Neuronal stem cell (in vitro differentiated cells): Measurements from ENCODE around the gene ALPL.
A peak's percentile ranks its signal among the peaks of the same experiment; 100 is the strongest.

Experiments used
- DNase-seq: peaks from one replicate; pipeline ENCODE4 v3.0.0-alpha.2; 2013; ENCODE audit warnings: low spot score
- H2AFZ ChIP-seq: one replicate; pipeline ENCODE4 v1.6.1; 2013; ENCODE audit warnings: mild to moderate bottlenecking, low read length, inconsistent platforms
- H2AK5ac ChIP-seq: 2 replicates; pipeline ENCODE4 v1.6.1; 2013; ENCODE audit warnings: low read depth, mild to moderate bottlenecking, inconsistent platforms, low read length, moderate library complexity, mixed read lengths
- H2BK120ac ChIP-seq: 2 replicates; pipeline ENCODE4 v1.6.1; 2013; ENCODE audit warnings: low read depth, mild to moderate bottlenecking, inconsistent platforms, low read length, moderate library complexity, mixed read lengths
- H2BK12ac ChIP-seq: one replicate; pipeline ENCODE4 v1.6.1; 2013; ENCODE audit warnings: low read length, inconsistent platforms
- H2BK15ac ChIP-seq: 2 replicates; pipeline ENCODE4 v1.6.1; 2013; ENCODE audit warnings: mild to moderate bottlenecking, low read length, inconsistent platforms, mixed read lengths
- H2BK5ac ChIP-seq: one replicate; pipeline ENCODE4 v1.6.1; 2013; ENCODE audit warnings: inconsistent platforms, mild to moderate bottlenecking, low read length, moderate library complexity
- H3K14ac ChIP-seq: one replicate; pipeline ENCODE4 v1.6.1; 2013; ENCODE audit warnings: low read length, inconsistent platforms
- H3K18ac ChIP-seq: 2 replicates; pipeline ENCODE4 v1.6.1; 2013; ENCODE audit warnings: low read length, inconsistent platforms
- H3K23ac ChIP-seq: 2 replicates; pipeline ENCODE4 v1.6.1; 2013; ENCODE audit warnings: low read depth, mild to moderate bottlenecking, mixed read lengths, low read length, inconsistent platforms; ENCODE audit not compliant: poor library complexity
- H3K27ac ChIP-seq: replicated peaks from 3 replicates; pipeline ENCODE4 v1.5.1; 2013; ENCODE audit warnings: low read length, inconsistent platforms
- H3K27me3 ChIP-seq, 3 experiments: 2 replicates each; pipeline ENCODE4 v1.6.1; 2013; ENCODE audit warnings: low read length in 3 of 3, mild to moderate bottlenecking in 2 of 3, inconsistent platforms in 1 of 3, low read depth in 1 of 3, mixed read lengths in 1 of 3, moderate library complexity in 1 of 3; ENCODE audit not compliant: control insufficient read depth in 3 of 3, insufficient read depth in 3 of 3
- H3K36me3 ChIP-seq, 2 donors: replicated peaks in 1 of 2; 2 replicates each; pipeline ENCODE4 v1.6.1; 2013; ENCODE audit warnings: low read length in 2 of 2; ENCODE audit not compliant: control insufficient read depth in 2 of 2, insufficient read depth in 2 of 2
- H3K4ac ChIP-seq: 2 replicates; pipeline ENCODE4 v1.6.1; 2013; ENCODE audit warnings: inconsistent platforms, mild to moderate bottlenecking, low read length, moderate library complexity
- H3K4me1 ChIP-seq, 2 donors: 1 replicate in 1 of 2; 2 replicates in 1 of 2; pipeline ENCODE4 v1.6.1; 2013; ENCODE audit warnings: low read length in 2 of 2, low read depth in 1 of 2; ENCODE audit not compliant: control insufficient read depth in 2 of 2, insufficient read depth in 1 of 2
- H3K4me2 ChIP-seq: one replicate; pipeline ENCODE4 v1.6.1; 2013; ENCODE audit warnings: mild to moderate bottlenecking, low read length, inconsistent platforms; ENCODE audit not compliant: insufficient read depth, poor library complexity, severe bottlenecking
- H3K4me3 ChIP-seq, 2 donors: 2 replicates each; pipeline ENCODE4 v1.5.1; 2013; ENCODE audit warnings: low read length in 2 of 2, mild to moderate bottlenecking in 2 of 2, inconsistent platforms in 1 of 2, moderate library complexity in 1 of 2
- H3K79me1 ChIP-seq: one replicate; pipeline ENCODE4 v1.6.1; 2013; ENCODE audit warnings: low read depth, mild to moderate bottlenecking, inconsistent platforms, low read length, moderate library complexity
- H3K9ac ChIP-seq: one replicate; pipeline ENCODE4 v1.6.1; 2013; ENCODE audit warnings: mild to moderate bottlenecking, low read depth, low read length, inconsistent platforms; ENCODE audit not compliant: poor library complexity
- H3K9me3 ChIP-seq, 2 donors: replicated peaks in 1 of 2; 2 replicates each; pipeline versions ENCODE3 to v1.6.1; 2013; ENCODE audit warnings: low read length in 2 of 2, mild to moderate bottlenecking in 2 of 2, inconsistent platforms in 1 of 2, low read depth in 1 of 2, mixed read lengths in 1 of 2, moderate library complexity in 1 of 2; ENCODE audit not compliant: control insufficient read depth in 2 of 2, insufficient read depth in 1 of 2
- H4K8ac ChIP-seq: one replicate; pipeline ENCODE4 v1.6.1; 2013; ENCODE audit warnings: low read depth, mild to moderate bottlenecking, inconsistent platforms, low read length, moderate library complexity
- H4K91ac ChIP-seq: one replicate; pipeline ENCODE4 v1.6.1; 2013; ENCODE audit warnings: low read length, low read depth, mild to moderate bottlenecking, inconsistent platforms; ENCODE audit not compliant: poor library complexity
- WGBS, 2 donors: extraction: QIAGEN DNeasy Blood & Tissue Kit; methylation state at CpG; one replicate each; pipeline ENCODE4 v1.1.7; 2013; ENCODE audit warnings: missing lambda C conversion rate in 2 of 2, mixed read lengths in 1 of 2; ENCODE audit not compliant: insufficient read length in 2 of 2, insufficient replicate concordance in 1 of 2; ENCODE audit errors: extremely low coverage in 2 of 2; 5-methylcytosine and 5-hydroxymethylcytosine counted together

The ALPL gene

DNA sequence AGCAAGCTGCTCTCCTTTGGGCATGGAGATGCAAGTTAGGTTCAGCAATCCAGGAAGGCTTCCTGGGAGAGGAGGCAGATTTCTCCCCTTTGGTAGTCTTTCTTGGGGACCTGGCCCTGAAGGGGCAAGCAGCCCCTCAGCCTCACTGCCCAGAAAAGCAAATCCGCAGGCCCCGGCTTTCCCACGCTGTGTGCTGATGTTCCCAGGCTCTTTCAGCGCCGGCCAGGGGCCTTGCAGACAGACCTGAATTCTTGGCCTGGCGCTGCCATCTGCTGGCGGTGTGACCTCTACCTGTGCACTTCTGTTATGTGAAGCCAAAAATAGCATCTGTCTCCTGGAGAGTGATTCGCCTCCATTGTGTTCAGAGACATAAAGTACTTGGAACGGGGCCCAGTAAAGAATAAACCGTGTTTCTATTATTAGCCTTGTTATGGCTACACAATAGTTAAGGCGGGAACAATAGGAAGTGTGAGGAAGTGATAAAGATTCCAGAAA, 64.8 kb downstream of the ALPL start:
- H3K4me1 ChIP-seq: peaks cover 15 to 19% of the 10 kb centered on the region in 2 donors
- peak overlapping the region; percentile 80 for H3K27ac ChIP-seq
- no peak overlapping the region for H3K18ac ChIP-seq
- H3K14ac ChIP-seq: no peak overlapping the region
- H3K4me2 ChIP-seq: peak overlapping the region; percentile 27
- H2BK15ac ChIP-seq: no peak overlapping the region
- H4K91ac ChIP-seq: no peak overlapping the region
- H3K4ac ChIP-seq: no peak overlapping the region
- no peak overlapping the region for H3K4me3 ChIP-seq
- H3K9me3 ChIP-seq: peaks cover 0 to 2% of the 10 kb centered on the region in 2 donors
- WGBS, 2 donors: no CpG with 5 or more reads among the region's 11 CpGs
- H3K23ac ChIP-seq: no peak overlapping the region
- no peak overlapping the region for H3K9ac ChIP-seq
- no peak overlapping the region for H4K8ac ChIP-seq
- H3K36me3 ChIP-seq: peaks cover 0 to 8% of the 10 kb centered on the region in 2 donors
- peak; percentile 55 for DNase-seq
- H3K79me1 ChIP-seq: no peaks in the 10 kb centered on the region
- H2AK5ac ChIP-seq: no peak overlapping the region
- no peak overlapping the region for H2BK120ac ChIP-seq
- peaks cover 0 to 3% (median 0%) of the 10 kb centered on the region in 3 experiments for H3K27me3 ChIP-seq
- no peak overlapping the region for H2BK12ac ChIP-seq
- H2BK5ac ChIP-seq: no peak overlapping the region
- H2AFZ ChIP-seq: peak overlapping the region; percentile 93

DNA sequence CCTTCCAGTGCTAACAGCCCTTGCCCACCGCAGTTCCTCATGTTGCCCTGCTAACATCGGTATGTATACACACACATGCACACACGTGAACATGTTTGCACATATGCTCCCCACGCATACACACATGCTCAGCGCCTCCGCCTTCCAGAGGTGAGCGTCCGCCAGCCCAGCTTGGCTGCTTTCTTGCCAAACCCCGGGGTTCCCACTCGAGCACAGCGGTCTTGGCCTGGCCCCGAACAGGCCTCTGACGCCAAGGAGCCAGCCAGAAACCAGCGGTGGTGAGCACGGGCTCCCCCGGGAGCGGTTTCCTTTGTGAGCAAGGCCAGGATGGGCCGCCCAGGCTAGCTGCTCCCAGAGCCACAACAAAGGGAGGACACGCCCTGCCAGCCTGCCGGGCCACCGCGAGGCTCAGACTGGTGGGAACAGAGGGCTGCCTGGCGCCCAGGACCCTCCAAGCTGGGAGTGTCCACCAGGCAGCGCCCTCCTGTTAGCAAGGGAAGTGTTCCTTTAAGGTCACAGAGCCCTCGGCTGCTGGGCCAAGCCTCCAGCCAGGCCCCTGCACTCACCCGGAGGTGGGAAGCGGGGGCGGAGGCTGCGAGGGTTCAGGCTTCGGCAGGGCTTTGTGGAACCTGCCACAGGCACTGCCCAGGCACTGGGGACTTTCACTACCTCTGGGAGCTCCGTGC, 65.4 kb downstream of the ALPL start:
- Histone ChIP-seq H3K9ac (peak overlapping the region; percentile 9), H3K27ac (peak overlapping the region; percentile 80), H3K4ac (peak overlapping the region; percentile 84), H3K9me3 (peaks cover 0 to 2% of the 10 kb centered on the region in 2 donors), H3K4me1 (peaks cover 14 to 19% of the 10 kb centered on the region in 2 donors), H2BK15ac (no peak overlapping the region), H3K27me3 (peaks cover 0 to 6% (median 0%) of the 10 kb centered on the region in 3 experiments), H3K4me3 (no peak overlapping the region), H2AK5ac (peak overlapping the region; percentile 16), H2AFZ (peak overlapping the region; percentile 93), H3K36me3 (peaks cover 0 to 8% of the 10 kb centered on the region in 2 donors), H2BK12ac (no peak overlapping the region), H3K23ac (no peak overlapping the region), H3K18ac (peak overlapping the region; percentile 78), H3K4me2 (peak overlapping the region; percentile 27), H3K79me1 (no peaks in the 10 kb centered on the region), H2BK120ac (no peak overlapping the region), H4K91ac (peak overlapping the region; percentile 41), H2BK5ac (peak overlapping the region; percentile 63), H4K8ac (no peak overlapping the region), H3K14ac (no peak overlapping the region)
- no CpG with 5 or more reads among the region's 31 CpGs for WGBS, 2 donors
- peak; percentile 57 for DNase-seq

DNA sequence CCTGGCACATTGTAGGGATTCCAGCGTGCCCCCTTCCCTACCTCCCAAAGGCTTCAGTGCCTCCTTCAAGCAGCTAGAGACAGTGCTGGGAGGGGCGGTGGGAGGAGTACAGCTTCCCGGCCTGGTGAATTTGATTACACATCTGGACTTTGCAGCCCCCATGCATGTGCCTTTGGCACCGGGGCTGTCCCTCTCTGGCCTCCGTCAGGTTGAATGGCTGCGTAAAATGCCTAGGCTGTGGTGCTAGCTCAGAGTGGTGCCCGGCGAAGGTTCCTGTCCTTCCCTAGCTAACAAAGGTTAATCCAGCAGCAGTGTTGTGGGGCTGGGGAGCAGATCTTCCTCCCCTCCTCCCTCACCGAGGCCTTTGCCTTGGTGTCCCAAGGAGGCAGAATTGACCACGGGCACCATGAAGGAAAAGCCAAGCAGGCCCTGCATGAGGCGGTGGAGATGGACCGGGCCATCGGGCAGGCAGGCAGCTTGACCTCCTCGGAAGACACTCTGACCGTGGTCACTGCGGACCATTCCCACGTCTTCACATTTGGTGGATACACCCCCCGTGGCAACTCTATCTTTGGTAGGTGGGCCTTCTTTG, 66.2 kb downstream of the ALPL start:
- H2BK5ac ChIP-seq: peak overlapping the region; percentile 63
- H3K23ac ChIP-seq: peak overlapping the region; percentile 25
- H3K4me1 ChIP-seq: peaks cover 10 to 19% of the 10 kb centered on the region in 2 donors
- peak overlapping the region; percentile 67 for H2AK5ac ChIP-seq
- H2AFZ ChIP-seq: peak overlapping the region; percentile 93
- H3K4me2 ChIP-seq: no peak overlapping the region
- no peak for DNase-seq
- peak overlapping the region; percentile 58 for H3K4ac ChIP-seq
- peak overlapping the region; percentile 84 for H2BK15ac ChIP-seq
- no peaks in the 10 kb centered on the region for H3K79me1 ChIP-seq
- H3K9me3 ChIP-seq: peaks cover 0 to 2% of the 10 kb centered on the region in 2 donors
- no peak overlapping the region for H3K4me3 ChIP-seq
- peaks cover 0 to 8% (median 0%) of the 10 kb centered on the region in 3 experiments for H3K27me3 ChIP-seq
- peak overlapping the region; percentile 33 for H4K91ac ChIP-seq
- H3K36me3 ChIP-seq: peaks cover 0 to 8% of the 10 kb centered on the region in 2 donors
- peak overlapping the region; percentile 86 for H3K18ac ChIP-seq
- peak overlapping the region; percentile 84 for H3K9ac ChIP-seq
- no peak overlapping the region for H4K8ac ChIP-seq
- H3K14ac ChIP-seq: peak overlapping the region; percentile 57
- no peak overlapping the region for H2BK120ac ChIP-seq
- WGBS, 2 donors: no CpG with 5 or more reads among the region's 18 CpGs
- peak overlapping the region; percentile 12 for H3K27ac ChIP-seq
- peak overlapping the region; percentile 85 for H2BK12ac ChIP-seq
